ENCODE data around the gene OBSL1. TPM values are rescaled to one million over a fixed set of nuclear protein-coding genes. Genes with fewer than 3 reads are reported as not detected.

The OBSL1 gene
- total RNA-seq, 1 experiment from 2014 or later = 76.5 TPM

GRCh38 chr2:219532378-219532649, 39.0 kb downstream of the OBSL1 start:
- H3K27ac Mint-ChIP-seq (ENCODE audit: unreplicated experiment) = no peak overlapping the region
- TF ChIP-seq CTCF (IDR thresholded peaks at IDR 0.05; ENCODE audit: unreplicated experiment) = no peak
- BruUV-seq (replicated peaks) = no TSS peak
- no peak overlapping the region for H3K4me3 Mint-ChIP-seq (ENCODE audit: low read depth, unreplicated experiment)
- H3K27me3 Mint-ChIP-seq (ENCODE audit: unreplicated experiment) = peaks cover 68% of the 10 kb centered on the region
- H3K9me3 Mint-ChIP-seq (ENCODE audit: low read depth, unreplicated experiment) = no peaks in the 10 kb centered on the region
- intact Hi-C loops (cut with micrococcal nuclease; ENCODE audit: unreplicated experiment) = no loop called here
- H3K36me3 Mint-ChIP-seq (ENCODE audit: insufficient read depth, unreplicated experiment) = peaks cover 15% of the 10 kb centered on the region
- H3K4me1 Mint-ChIP-seq (ENCODE audit: low read depth, unreplicated experiment) = peaks cover 15% of the 10 kb centered on the region
- DNase-seq = no peak
- CTCF ChIA-PET = interaction anchor here (0.8 to 1.9 kb wide), 2 partner anchors 9 to 37 kb away, joined by 3 to 6 read pairs; a partner anchor contains a TSS

GRCh38 chr2:219531639-219532377, 39.5 kb downstream of the OBSL1 start:
- Mint-ChIP-seq H3K4me1 (ENCODE audit: low read depth, unreplicated experiment) (peaks cover 15% of the 10 kb centered on the region), H3K9me3 (ENCODE audit: low read depth, unreplicated experiment) (no peaks in the 10 kb centered on the region), H3K4me3 (ENCODE audit: low read depth, unreplicated experiment) (no peak overlapping the region), H3K27ac (ENCODE audit: unreplicated experiment) (no peak overlapping the region), H3K36me3 (ENCODE audit: insufficient read depth, unreplicated experiment) (peaks cover 10% of the 10 kb centered on the region), H3K27me3 (ENCODE audit: unreplicated experiment) (peaks cover 73% of the 10 kb centered on the region)
- TF ChIP-seq CTCF (IDR thresholded peaks at IDR 0.05; ENCODE audit: unreplicated experiment) = no peak
- no TSS peak for BruUV-seq (replicated peaks)
- CTCF ChIA-PET = interaction anchor here (0.8 to 2.7 kb wide), 3 partner anchors 9 to 129 kb away, joined by 3 to 48 read pairs (median 6); a partner anchor contains a TSS
- no peak for DNase-seq
- intact Hi-C loops (cut with micrococcal nuclease; ENCODE audit: unreplicated experiment) = no loop called here

- Mint-ChIP-seq H3K27ac (ENCODE audit: unreplicated experiment) (no peak overlapping the region), H3K4me3 (ENCODE audit: low read depth, unreplicated experiment) (no peak overlapping the region), H3K4me1 (ENCODE audit: low read depth, unreplicated experiment) (peaks cover 11% of the 10 kb centered on the region), H3K9me3 (ENCODE audit: low read depth, unreplicated experiment) (no peaks in the 10 kb centered on the region), H3K36me3 (ENCODE audit: insufficient read depth, unreplicated experiment) (no peaks in the 10 kb centered on the region), H3K27me3 (ENCODE audit: unreplicated experiment) (peaks cover 88% of the 10 kb centered on the region)
- CTCF ChIA-PET = interaction anchor here (0.5 to 4.1 kb wide), 23 partner anchors 8 to 354 kb away, joined by 3 to 74 read pairs (median 5); partner anchors contain the start of genes ASIC4, CNPPD1 and GMPPA
- peak; percentile 96 for TF ChIP-seq CTCF (IDR thresholded peaks at IDR 0.05; ENCODE audit: unreplicated experiment)
- BruUV-seq (replicated peaks) = no TSS peak
- peak; percentile 95 for DNase-seq
- intact Hi-C loops (cut with micrococcal nuclease; ENCODE audit: unreplicated experiment) = loop anchor here (1.0 kb wide), 2 partner anchors 71 to 127 kb away; no protein-coding TSS in a partner anchor
These were observed 41.0 kb downstream of the OBSL1 start for GRCh38 chr2:219530048-219530963.

GRCh38 chr2:219527472-219527871, 43.9 kb downstream of the OBSL1 start:
- H3K9me3 Mint-ChIP-seq (ENCODE audit: low read depth, unreplicated experiment) = no peaks in the 10 kb centered on the region
- intact Hi-C loops (cut with micrococcal nuclease; ENCODE audit: unreplicated experiment) = no loop called here
- BruUV-seq (replicated peaks) = no TSS peak
- H3K36me3 Mint-ChIP-seq (ENCODE audit: insufficient read depth, unreplicated experiment) = no peaks in the 10 kb centered on the region
- no peak for DNase-seq
- no peak overlapping the region for H3K4me3 Mint-ChIP-seq (ENCODE audit: low read depth, unreplicated experiment)
- CTCF ChIA-PET = interaction anchor here (0.8 to 4.1 kb wide), 8 partner anchors 10 to 125 kb away, joined by 3 to 74 read pairs (median 6); partner anchors contain the start of gene GMPPA
- TF ChIP-seq CTCF (IDR thresholded peaks at IDR 0.05; ENCODE audit: unreplicated experiment) = no peak
- H3K27ac Mint-ChIP-seq (ENCODE audit: unreplicated experiment) = no peak overlapping the region
- H3K27me3 Mint-ChIP-seq (ENCODE audit: unreplicated experiment) = peaks cover 77% of the 10 kb centered on the region
- H3K4me1 Mint-ChIP-seq (ENCODE audit: low read depth, unreplicated experiment) = peaks cover 11% of the 10 kb centered on the region

Data from Calu3 (cell line).